Pancreas (tissue), 10 donors: ENCODE measurements around the gene PDXK. TPM values are rescaled to one million over a fixed set of nuclear protein-coding genes. Genes with fewer than 3 reads are reported as not detected.

ENCODE experiments used
- ATAC-seq, 4 donors: fragments of 200-7000 bp; cut with Tn5 transposase; one replicate each; pipeline versions ENCODE4 v1.8.0 to v1.9.1; 2020; ENCODE audit warnings: mild to moderate bottlenecking in 4 of 4, moderate library complexity in 4 of 4
- DNase-seq, 6 donors: peaks; one replicate each; pipeline ENCODE4 v3.0.0-alpha.2; 2020
- FAIRE-seq: peaks from 2 replicates; lab custom pipeline; 2012; peaks lifted over from hg19 to GRCh38; lab: Jason Lieb, UNC
- H3K27ac ChIP-seq, 4 donors: fragments of 200-600 bp; sonication (generic); 1 replicate in 3 of 4; 2 replicates in 1 of 4; pipeline versions ENCODE4 v1.5.0 to v1.8.0; 2020
- H3K27me3 ChIP-seq, 4 donors: fragments of 200-600 bp; one replicate each; pipeline ENCODE4 v1.8.0; 2021
- H3K36me3 ChIP-seq, 3 donors: fragments of 200-600 bp; sonication (generic) in 1 of 3; one replicate each; pipeline versions ENCODE4 v1.5.0 to v1.8.0; 2020 to 2021
- H3K4me1 ChIP-seq, 3 donors: fragments of 200-600 bp; one replicate each; pipeline ENCODE4 v1.8.0; 2021
- H3K4me3 ChIP-seq, 4 donors: fragments of 200-600 bp; sonication (generic) in 2 of 4; one replicate each; pipeline versions ENCODE4 v1.5.0 to v1.8.0; 2020 to 2021
- H3K9me3 ChIP-seq, 4 donors: fragments of 200-600 bp; one replicate each; pipeline ENCODE4 v1.8.0; 2021
- WGBS, 2 donors: extraction: QIAGEN DNeasy Blood & Tissue Kit; methylation state at CpG; one replicate each; pipeline ENCODE4 v1.1.7; 2013; 5-methylcytosine and 5-hydroxymethylcytosine counted together
- intact Hi-C, 3 donors: fragments of 100-400 bp; cut with DNase I; formaldehyde crosslinking; loops; one replicate each; pipeline versions ENCODE4 v1.11.1 to v1.14.2; 2022
- polyA plus RNA-seq, 2 donors: library from polyadenylated mRNA; stranded (reverse); fragments of 200-250 nt; gene quantifications; one replicate each; pipeline ENCODE4 v1.2.3, GENCODE V29; 2013
- total RNA-seq, 6 donors: library from RNA; stranded (reverse); fragmentation: NEBNext Ultra II Directional in 4 of 6; extraction: Animal tissue kit (Norgen Biotek cat#: 25700) in 4 of 6; gene quantifications; one replicate each; pipeline versions ENCODE4 v1.2.1 to v1.2.4, GENCODE V29; 2021 to 2023
- TF ChIP-seq, protein P1 (sequence below), 4 donors: fragments of 200-600 bp; sonication (generic) in 3 of 4; IDR thresholded peaks; one replicate each; pipeline versions ENCODE4 v1.5.0 to v1.8.0; 2021; ENCODE audit warnings: antibody characterized with exemption in 4 of 4
- donor health status: healthy with polysubstance abuse.
- donor health status: DM: no; HTN: no; CAD: no; lungs with moderate emphysema.
- donor health status: DM: no; HTN: no; CAD: no.
- donor health status: control.
- donor health status: control.
- donor health status: Bipolar disorder and iron deficiency.
- donor health status: DM: yes; HTN: yes; CAD: no.
- donor health status: DM: no; HTN: no; CAD: no.
- donor health status: DM: no; HTN: no; CAD: no.
- donor health status: DM: yes; HTN: yes; CAD: no.

PDXK gene
- total and polyA plus RNA-seq, 8 donors = 63.2 to 100 (median 65.9) TPM

GRCh38 chr21:43775190-43775589 lies 56.3 kb downstream of the PDXK start:
- ATAC-seq = no peak
- H3K4me3 ChIP-seq = peak overlapping the region; percentile 73 to 89 (median 88)
- WGBS, 2 donors = 67 to 73% methylated on average over 12 of the region's 12 CpGs
- H3K4me1 ChIP-seq = peaks cover 0 to 8% (median 0%) of the 10 kb centered on the region in 3 donors
- intact Hi-C loops = loop anchor here in 1 of 3 donors (10.0 kb wide), 1 partner anchor 50 kb away; no protein-coding TSS in a partner anchor
- peak in 1 of 6 donors; percentile 57 for DNase-seq
- no peak for FAIRE-seq
- no peaks in the 10 kb centered on the region for H3K9me3 ChIP-seq
- H3K27ac ChIP-seq = peak overlapping the region in 2 of 4 donors; percentile 68 to 83
- TF ChIP-seq, protein P1, sequence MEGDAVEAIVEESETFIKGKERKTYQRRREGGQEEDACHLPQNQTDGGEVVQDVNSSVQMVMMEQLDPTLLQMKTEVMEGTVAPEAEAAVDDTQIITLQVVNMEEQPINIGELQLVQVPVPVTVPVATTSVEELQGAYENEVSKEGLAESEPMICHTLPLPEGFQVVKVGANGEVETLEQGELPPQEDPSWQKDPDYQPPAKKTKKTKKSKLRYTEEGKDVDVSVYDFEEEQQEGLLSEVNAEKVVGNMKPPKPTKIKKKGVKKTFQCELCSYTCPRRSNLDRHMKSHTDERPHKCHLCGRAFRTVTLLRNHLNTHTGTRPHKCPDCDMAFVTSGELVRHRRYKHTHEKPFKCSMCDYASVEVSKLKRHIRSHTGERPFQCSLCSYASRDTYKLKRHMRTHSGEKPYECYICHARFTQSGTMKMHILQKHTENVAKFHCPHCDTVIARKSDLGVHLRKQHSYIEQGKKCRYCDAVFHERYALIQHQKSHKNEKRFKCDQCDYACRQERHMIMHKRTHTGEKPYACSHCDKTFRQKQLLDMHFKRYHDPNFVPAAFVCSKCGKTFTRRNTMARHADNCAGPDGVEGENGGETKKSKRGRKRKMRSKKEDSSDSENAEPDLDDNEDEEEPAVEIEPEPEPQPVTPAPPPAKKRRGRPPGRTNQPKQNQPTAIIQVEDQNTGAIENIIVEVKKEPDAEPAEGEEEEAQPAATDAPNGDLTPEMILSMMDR (IDR thresholded peaks at IDR 0.05) = no peak
- peaks cover 0 to 8% (median 5%) of the 10 kb centered on the region in 3 donors for H3K36me3 ChIP-seq
- no peaks in the 10 kb centered on the region for H3K27me3 ChIP-seq

- Histone ChIP-seq H3K27ac (peak within 1 kb of the TSS; percentile 68 to 90 (median 80)), H3K4me1 (peaks cover 0 to 8% (median 0%) of the 10 kb centered on the region in 3 donors), H3K4me3 (peak within 1 kb of the TSS; percentile 73 to 89 (median 88)), H3K36me3 (peaks cover 0 to 8% (median 5%) of the 10 kb centered on the region in 3 donors), H3K9me3 (no peaks in the 10 kb centered on the region), H3K27me3 (no peaks in the 10 kb centered on the region)
- WGBS, 2 donors = 0% methylated on average over 65 to 71 of the region's 71 CpGs
- ATAC-seq = peak; percentile 82 to 87 (median 84)
- peak; percentile 69 to 92 (median 82) for DNase-seq
- TF ChIP-seq, protein P1 (IDR thresholded peaks at IDR 0.05) = no peak
- intact Hi-C loops = loop anchor here in 1 of 3 donors (10.0 kb wide), 1 partner anchor 51 kb away; no protein-coding TSS in a partner anchor
- no peak for FAIRE-seq
These were observed 57.0 kb downstream of the PDXK start, which contains the start of gene CSTB for GRCh38 chr21:43775795-43776430. Gene CSTB, minus strand, starts transcription at chr21:43776308. Its CDS starts 39 bp downstream, at chr21:43776269.

GRCh38 chr21:43777953-43778352 lies 59.0 kb downstream of the PDXK start:
- intact Hi-C loops = loop anchor here in 1 of 3 donors (10.0 kb wide), 1 partner anchor 53 kb away; no protein-coding TSS in a partner anchor
- no peak overlapping the region for H3K27ac ChIP-seq
- no peak for ATAC-seq
- H3K4me1 ChIP-seq = peaks cover 0 to 8% (median 0%) of the 10 kb centered on the region in 3 donors
- TF ChIP-seq, protein P1 (IDR thresholded peaks at IDR 0.05) = no peak
- no peak for FAIRE-seq
- no peaks in the 10 kb centered on the region for H3K27me3 ChIP-seq
- no peaks in the 10 kb centered on the region for H3K9me3 ChIP-seq
- 93 to 97% methylated on average over 5 of the region's 5 CpGs for WGBS, 2 donors
- DNase-seq = peak in 1 of 6 donors; percentile 41
- H3K4me3 ChIP-seq = no peak overlapping the region
- peaks cover 0 to 8% (median 5%) of the 10 kb centered on the region in 3 donors for H3K36me3 ChIP-seq

GRCh38 chr21:43778469-43779335 lies 59.8 kb downstream of the PDXK start:
- FAIRE-seq = no peak

More at GRCh38 chr21:43778469-43779335, 59.8 kb downstream of the PDXK start:
- DNase-seq (peak in 1 of 6 donors; percentile 45), ATAC-seq (no peak)
- no peaks in the 10 kb centered on the region for H3K27me3 ChIP-seq
- WGBS, 2 donors = 68 to 74% methylated on average over 20 of the region's 20 CpGs
- H3K36me3 ChIP-seq = peaks cover 0 to 4% (median 0%) of the 10 kb centered on the region in 3 donors
- no peaks in the 10 kb centered on the region for H3K9me3 ChIP-seq
- no peak overlapping the region for H3K4me3 ChIP-seq
- intact Hi-C loops = loop anchor here in 1 of 3 donors (10.0 kb wide), 1 partner anchor 54 kb away; no protein-coding TSS in a partner anchor
- H3K4me1 ChIP-seq = peaks cover 0 to 8% (median 0%) of the 10 kb centered on the region in 3 donors
- H3K27ac ChIP-seq = no peak overlapping the region
- TF ChIP-seq, protein P1 (IDR thresholded peaks at IDR 0.05) = no peak
